ENCODE measurements around the gene CITED1. TPM values are rescaled to one million over a fixed set of nuclear protein-coding genes. Genes with fewer than 3 reads are reported as not detected.

The CITED1 gene
- total RNA-seq, 1 experiment from 2014 or later, result 2.8 TPM

DNA sequence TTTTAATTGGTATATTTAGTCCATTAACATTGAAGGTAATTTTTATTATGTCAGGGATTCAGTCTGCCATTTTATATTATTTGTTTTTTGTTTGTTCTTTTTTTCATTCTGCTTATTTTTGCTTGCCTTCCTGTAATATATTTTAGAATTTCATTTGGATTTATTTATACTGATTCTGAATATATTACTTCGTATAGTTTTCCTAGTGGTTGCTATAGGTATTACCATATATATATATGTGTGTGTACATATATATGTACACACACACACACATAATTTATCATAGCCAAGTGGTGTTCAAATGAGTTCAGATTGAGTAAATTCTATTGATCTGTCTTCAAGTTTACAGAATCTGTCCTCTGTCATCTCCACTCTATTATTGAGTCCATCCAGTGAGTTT is 11.2 kb downstream of the CITED1 start:
- Histone ChIP-seq H4K20me1 (ENCODE audit: insufficient read depth) (no peaks in the 10 kb centered on the region), H3K4me1 (ENCODE audit: control insufficient read depth in 1 of 2, insufficient read depth in 2 of 2, low read length in 2 of 2) (no peaks in the 10 kb centered on the region), H3K79me2 (ENCODE audit: insufficient read depth, low read length) (no peaks in the 10 kb centered on the region), H2AFZ (ENCODE audit: low read depth, low read length, poor library complexity, severe bottlenecking) (no peak overlapping the region), H3K4me2 (ENCODE audit: low read length) (no peak overlapping the region), H3K4me3 (replicated peaks in 1 of 2; ENCODE audit: low read depth in 1 of 2, low read length in 2 of 2) (no peak overlapping the region), H3K36me3 (ENCODE audit: control insufficient read depth in 1 of 2, insufficient read depth in 2 of 2, low read length in 2 of 2) (no peaks in the 10 kb centered on the region), H3K27me3 (ENCODE audit: insufficient read depth, low read length) (no peaks in the 10 kb centered on the region), H3K9me2 (ENCODE audit: insufficient read depth) (no peaks in the 10 kb centered on the region), H3K9ac (ENCODE audit: low read length) (no peak overlapping the region), H3K27ac (ENCODE audit: low read depth, low read length) (no peak overlapping the region), H3K9me3 (ENCODE audit: control insufficient read depth in 1 of 2, insufficient read depth in 1 of 2, low read depth in 1 of 2, low read length in 2 of 2) (no peaks in the 10 kb centered on the region)
- DNase-seq (ENCODE audit: low read depth, low spot score), result no peak
- RAD21 ChIA-PET (ENCODE audit: low non-redundant PET in 1 of 2, low total read pairs in 2 of 2, uncharacterized antibody in 2 of 2, unreplicated experiment in 2 of 2), result no interaction called here
- intact Hi-C loops (cut with micrococcal nuclease), result no loop called here
- no peak for ATAC-seq
- BruUV-seq (replicated peaks), result no TSS peak
- POLR2A ChIA-PET, result no interaction called here
- TF ChIP-seq, protein P1, sequence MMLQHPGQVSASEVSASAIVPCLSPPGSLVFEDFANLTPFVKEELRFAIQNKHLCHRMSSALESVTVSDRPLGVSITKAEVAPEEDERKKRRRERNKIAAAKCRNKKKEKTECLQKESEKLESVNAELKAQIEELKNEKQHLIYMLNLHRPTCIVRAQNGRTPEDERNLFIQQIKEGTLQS (IDR thresholded peaks at IDR 0.05), result no peak
- TF ChIP-seq, protein P2, sequence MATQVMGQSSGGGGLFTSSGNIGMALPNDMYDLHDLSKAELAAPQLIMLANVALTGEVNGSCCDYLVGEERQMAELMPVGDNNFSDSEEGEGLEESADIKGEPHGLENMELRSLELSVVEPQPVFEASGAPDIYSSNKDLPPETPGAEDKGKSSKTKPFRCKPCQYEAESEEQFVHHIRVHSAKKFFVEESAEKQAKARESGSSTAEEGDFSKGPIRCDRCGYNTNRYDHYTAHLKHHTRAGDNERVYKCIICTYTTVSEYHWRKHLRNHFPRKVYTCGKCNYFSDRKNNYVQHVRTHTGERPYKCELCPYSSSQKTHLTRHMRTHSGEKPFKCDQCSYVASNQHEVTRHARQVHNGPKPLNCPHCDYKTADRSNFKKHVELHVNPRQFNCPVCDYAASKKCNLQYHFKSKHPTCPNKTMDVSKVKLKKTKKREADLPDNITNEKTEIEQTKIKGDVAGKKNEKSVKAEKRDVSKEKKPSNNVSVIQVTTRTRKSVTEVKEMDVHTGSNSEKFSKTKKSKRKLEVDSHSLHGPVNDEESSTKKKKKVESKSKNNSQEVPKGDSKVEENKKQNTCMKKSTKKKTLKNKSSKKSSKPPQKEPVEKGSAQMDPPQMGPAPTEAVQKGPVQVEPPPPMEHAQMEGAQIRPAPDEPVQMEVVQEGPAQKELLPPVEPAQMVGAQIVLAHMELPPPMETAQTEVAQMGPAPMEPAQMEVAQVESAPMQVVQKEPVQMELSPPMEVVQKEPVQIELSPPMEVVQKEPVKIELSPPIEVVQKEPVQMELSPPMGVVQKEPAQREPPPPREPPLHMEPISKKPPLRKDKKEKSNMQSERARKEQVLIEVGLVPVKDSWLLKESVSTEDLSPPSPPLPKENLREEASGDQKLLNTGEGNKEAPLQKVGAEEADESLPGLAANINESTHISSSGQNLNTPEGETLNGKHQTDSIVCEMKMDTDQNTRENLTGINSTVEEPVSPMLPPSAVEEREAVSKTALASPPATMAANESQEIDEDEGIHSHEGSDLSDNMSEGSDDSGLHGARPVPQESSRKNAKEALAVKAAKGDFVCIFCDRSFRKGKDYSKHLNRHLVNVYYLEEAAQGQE (IDR thresholded peaks at IDR 0.05; ENCODE audit: low read depth), result no peak
- TF ChIP-seq ZNF274 (IDR thresholded peaks at IDR 0.05; ENCODE audit: low read depth, low read length) (no peak), TCF7L2 (IDR thresholded peaks at IDR 0.05; ENCODE audit: borderline replicate concordance, extremely low read depth, insufficient read depth, insufficient read length) (no peak), POLR2A (IDR thresholded peaks at IDR 0.05; ENCODE audit: borderline replicate concordance, extremely low read depth, insufficient read depth, insufficient read length) (no peak), CEBPB (IDR thresholded peaks at IDR 0.05; ENCODE audit: low read depth) (no peak), SRF (IDR thresholded peaks at IDR 0.05; ENCODE audit: low read depth) (no peak), RAD21 (IDR thresholded peaks at IDR 0.05; ENCODE audit: low read depth) (no peak)
- TF ChIP-seq, protein P3, sequence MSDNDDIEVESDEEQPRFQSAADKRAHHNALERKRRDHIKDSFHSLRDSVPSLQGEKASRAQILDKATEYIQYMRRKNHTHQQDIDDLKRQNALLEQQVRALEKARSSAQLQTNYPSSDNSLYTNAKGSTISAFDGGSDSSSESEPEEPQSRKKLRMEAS (IDR thresholded peaks at IDR 0.05), result no peak
- CTCF ChIA-PET, result no interaction called here
